Upper lobe of right lung (tissue), 1 donor: ENCODE results near the gene FHOD3. TPM values are rescaled to one million over a fixed set of nuclear protein-coding genes. Genes with fewer than 3 reads are reported as not detected.

ENCODE experiments used
- ATAC-seq: fragments of 200-7000 bp; cut with Tn5 transposase; one replicate; pipeline ENCODE4 v1.9.1; 2020; ENCODE audit warnings: mild to moderate bottlenecking, moderate library complexity
- DNase-seq: peaks from one replicate; pipeline ENCODE4 v3.0.0-alpha.2; 2020
- H3K27ac ChIP-seq: fragments of 200-600 bp; one replicate; pipeline ENCODE4 v1.8.0; 2022
- H3K27me3 ChIP-seq: fragments of 200-600 bp; one replicate; pipeline ENCODE4 v1.8.0; 2022; ENCODE audit warnings: mild to moderate bottlenecking
- H3K36me3 ChIP-seq: fragments of 200-600 bp; one replicate; pipeline ENCODE4 v1.8.0; 2022
- H3K4me1 ChIP-seq: fragments of 200-600 bp; one replicate; pipeline ENCODE4 v1.8.0; 2022
- H3K4me3 ChIP-seq: fragments of 200-600 bp; one replicate; pipeline ENCODE4 v1.8.0; 2022; ENCODE audit warnings: mild to moderate bottlenecking
- H3K9me3 ChIP-seq: fragments of 200-600 bp; one replicate; pipeline ENCODE4 v1.8.0; 2022
- CTCF ChIP-seq: fragments of 200-600 bp; IDR thresholded peaks from one replicate; pipeline ENCODE4 v1.8.0; 2022; ENCODE audit warnings: antibody characterized with exemption
- intact Hi-C: fragments of 100-400 bp; cut with DNase I; formaldehyde crosslinking; loops from one replicate; pipeline ENCODE4 v1.11.0; 2022
- total RNA-seq: library from RNA; stranded (reverse); fragmentation: NEBNext Ultra II Directional; extraction: Animal tissue kit (Norgen Biotek cat#: 25700); gene quantifications from one replicate; pipeline ENCODE4 v1.2.1, GENCODE V29; 2021
- donor health status: DM: no; HTN: yes; CAD: no; lungs with severe emphysema.

FHOD3 gene
- total RNA-seq, 1 donor from 2014 or later: 1.9 TPM

- ATAC-seq (no peak), DNase-seq (no peak)
These were observed 35.9 kb downstream of the FHOD3 start for GRCh38 chr18:36333414-36333813.

GRCh38 chr18:36334798-36335197, 37.3 kb downstream of the FHOD3 start:
- Histone ChIP-seq H3K4me1 (no peaks in the 10 kb centered on the region), H3K9me3 (no peaks in the 10 kb centered on the region), H3K36me3 (no peaks in the 10 kb centered on the region), H3K27me3 (no peaks in the 10 kb centered on the region), H3K4me3 (no peak overlapping the region), H3K27ac (no peak overlapping the region)
- intact Hi-C loops: no loop called here
- no peak for TF ChIP-seq CTCF
- ATAC-seq: no peak
- no peak for DNase-seq

More at GRCh38 chr18:36333414-36333813, 35.9 kb downstream of the FHOD3 start:
- Histone ChIP-seq H3K36me3 (no peaks in the 10 kb centered on the region), H3K4me1 (no peaks in the 10 kb centered on the region), H3K9me3 (no peaks in the 10 kb centered on the region), H3K27ac (no peak overlapping the region), H3K27me3 (no peaks in the 10 kb centered on the region), H3K4me3 (no peak overlapping the region)
- intact Hi-C loops: no loop called here
- TF ChIP-seq CTCF: no peak

GRCh38 chr18:36335476-36336279, 38.2 kb downstream of the FHOD3 start:
- intact Hi-C loops: no loop called here
- Histone ChIP-seq H3K36me3 (no peaks in the 10 kb centered on the region), H3K4me3 (no peak overlapping the region), H3K27ac (no peak overlapping the region), H3K4me1 (no peaks in the 10 kb centered on the region), H3K9me3 (no peaks in the 10 kb centered on the region), H3K27me3 (no peaks in the 10 kb centered on the region)
- no peak for ATAC-seq
- TF ChIP-seq CTCF: no peak
- DNase-seq: no peak

GRCh38 chr18:36337679-36338402, 40.3 kb downstream of the FHOD3 start:
- ATAC-seq (no peak), DNase-seq (no peak)
- no peak for TF ChIP-seq CTCF
- no peaks in the 10 kb centered on the region for H3K9me3 ChIP-seq
- no peaks in the 10 kb centered on the region for H3K4me1 ChIP-seq
- no peak overlapping the region for H3K4me3 ChIP-seq
- intact Hi-C loops: no loop called here
- H3K27me3 ChIP-seq: no peaks in the 10 kb centered on the region
- no peak overlapping the region for H3K27ac ChIP-seq
- H3K36me3 ChIP-seq: no peaks in the 10 kb centered on the region

GRCh38 chr18:36338403-36338933, 41.0 kb downstream of the FHOD3 start:
- DNase-seq (no peak), ATAC-seq (no peak)
- Histone ChIP-seq H3K27me3 (no peaks in the 10 kb centered on the region), H3K27ac (no peak overlapping the region), H3K9me3 (no peaks in the 10 kb centered on the region), H3K36me3 (no peaks in the 10 kb centered on the region), H3K4me1 (no peaks in the 10 kb centered on the region), H3K4me3 (no peak overlapping the region)
- TF ChIP-seq CTCF: no peak
- intact Hi-C loops: no loop called here
